Breast epithelium (tissue), 4 donors: ENCODE data around the gene MGAT4C. TPM values are rescaled to one million over a fixed set of nuclear protein-coding genes. Genes with fewer than 3 reads are reported as not detected.

ENCODE experiments used
- DNase-seq, 2 donors: peaks; one replicate each; pipeline ENCODE4 v3.0.0-alpha.2; 2019; ENCODE audit warnings: low spot score in 2 of 2
- H3K27ac ChIP-seq, 2 donors: fragments of 200-600 bp; sonication (generic) in 1 of 2; one replicate each; pipeline ENCODE4 v1.5.1; 2016 to 2019; ENCODE audit warnings: mild to moderate bottlenecking in 1 of 2
- H3K27me3 ChIP-seq, 2 donors: fragments of 200-600 bp; sonication (generic) in 1 of 2; one replicate each; pipeline versions ENCODE4 v1.5.1 to v1.6.0; 2017 to 2019; ENCODE audit warnings: control low read depth in 1 of 2, mild to moderate bottlenecking in 1 of 2
- H3K36me3 ChIP-seq: fragments of 200-600 bp; one replicate; pipeline ENCODE4 v1.5.1; 2019
- H3K4me1 ChIP-seq, 2 donors: fragments of 200-600 bp; sonication (generic); one replicate each; pipeline ENCODE4 v1.5.1; 2016 to 2019; ENCODE audit warnings: control low read depth in 1 of 2
- H3K4me3 ChIP-seq, 3 donors: fragments of 200-600 bp; sonication (generic); 1 replicate in 2 of 3; 2 replicates in 1 of 3; pipeline ENCODE4 v1.5.1; 2016 to 2019; ENCODE audit warnings: mild to moderate bottlenecking in 3 of 3, moderate library complexity in 2 of 3
- H3K9me3 ChIP-seq, 2 donors: fragments of 200-600 bp; sonication (generic) in 1 of 2; one replicate each; pipeline ENCODE4 v1.5.1; 2016 to 2019; ENCODE audit warnings: control low read depth in 1 of 2
- POLR2A ChIP-seq: fragments of 450-650 bp; IDR thresholded peaks from one replicate; pipeline ENCODE4 v1.6.1; 2016; ENCODE audit warnings: antibody characterized with exemption, mild to moderate bottlenecking, moderate library complexity
- POLR2AphosphoS5 ChIP-seq, 3 donors: sonication (generic); formaldehyde crosslinking; IDR thresholded peaks; one replicate each; pipeline ENCODE4 v1.6.1; 2017; ENCODE audit warnings: antibody characterized with exemption in 3 of 3
- intact Hi-C: fragments of 100-400 bp; cut with DNase I; formaldehyde crosslinking; loops from one replicate; pipeline ENCODE4 v1.15.1; 2023; ENCODE audit warnings: low total_unique reads
- total RNA-seq, 3 donors: library from RNA; depleted of rRNA; stranded (reverse); fragments of >200 nt; gene quantifications; one replicate each; pipeline ENCODE4 v1.1.0, GENCODE V29; 2016
- TF ChIP-seq, protein P1 (sequence below), 3 donors: fragments of 450-650 bp; IDR thresholded peaks; one replicate each; pipeline ENCODE4 v1.5.1; 2016 to 2017; ENCODE audit warnings: antibody characterized with exemption in 3 of 3, mild to moderate bottlenecking in 3 of 3, moderate library complexity in 3 of 3

Gene MGAT4C
- total RNA-seq, 3 donors from 2014 or later = under 0.01 to 1.0 TPM; not detected in 1

DNA sequence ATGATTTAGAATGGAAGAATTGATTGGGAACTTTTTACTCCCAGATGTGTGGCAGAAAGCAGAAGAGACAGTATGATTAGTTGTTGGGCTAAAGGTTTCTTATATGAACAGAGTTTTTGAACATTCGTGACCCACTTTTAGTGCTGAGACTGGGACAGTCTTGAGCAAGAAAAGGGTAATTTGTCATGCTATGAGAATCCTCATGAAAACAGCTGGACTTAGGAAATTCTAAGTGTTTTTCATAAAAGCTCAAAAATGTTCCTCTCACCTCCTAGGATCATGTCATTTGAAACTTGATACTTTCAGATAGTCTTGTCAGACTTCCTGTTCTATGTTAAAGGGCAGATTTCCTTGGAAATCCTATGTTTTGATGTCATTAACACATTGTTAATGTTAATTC is 86.1 kb downstream of the MGAT4C start:
- no peak overlapping the region for H3K4me3 ChIP-seq
- intact Hi-C loops = no loop called here
- H3K36me3 ChIP-seq = no peaks in the 10 kb centered on the region
- H3K4me1 ChIP-seq = no peaks in the 10 kb centered on the region
- no peaks in the 10 kb centered on the region for H3K27me3 ChIP-seq
- TF ChIP-seq POLR2A (no peak), POLR2AphosphoS5 (IDR thresholded peaks at IDR 0.05) (no peak)
- TF ChIP-seq, protein P1, sequence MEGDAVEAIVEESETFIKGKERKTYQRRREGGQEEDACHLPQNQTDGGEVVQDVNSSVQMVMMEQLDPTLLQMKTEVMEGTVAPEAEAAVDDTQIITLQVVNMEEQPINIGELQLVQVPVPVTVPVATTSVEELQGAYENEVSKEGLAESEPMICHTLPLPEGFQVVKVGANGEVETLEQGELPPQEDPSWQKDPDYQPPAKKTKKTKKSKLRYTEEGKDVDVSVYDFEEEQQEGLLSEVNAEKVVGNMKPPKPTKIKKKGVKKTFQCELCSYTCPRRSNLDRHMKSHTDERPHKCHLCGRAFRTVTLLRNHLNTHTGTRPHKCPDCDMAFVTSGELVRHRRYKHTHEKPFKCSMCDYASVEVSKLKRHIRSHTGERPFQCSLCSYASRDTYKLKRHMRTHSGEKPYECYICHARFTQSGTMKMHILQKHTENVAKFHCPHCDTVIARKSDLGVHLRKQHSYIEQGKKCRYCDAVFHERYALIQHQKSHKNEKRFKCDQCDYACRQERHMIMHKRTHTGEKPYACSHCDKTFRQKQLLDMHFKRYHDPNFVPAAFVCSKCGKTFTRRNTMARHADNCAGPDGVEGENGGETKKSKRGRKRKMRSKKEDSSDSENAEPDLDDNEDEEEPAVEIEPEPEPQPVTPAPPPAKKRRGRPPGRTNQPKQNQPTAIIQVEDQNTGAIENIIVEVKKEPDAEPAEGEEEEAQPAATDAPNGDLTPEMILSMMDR (IDR thresholded peaks at IDR 0.05) = no peak
- H3K27ac ChIP-seq = no peak overlapping the region
- DNase-seq = no peak
- no peaks in the 10 kb centered on the region for H3K9me3 ChIP-seq

DNA sequence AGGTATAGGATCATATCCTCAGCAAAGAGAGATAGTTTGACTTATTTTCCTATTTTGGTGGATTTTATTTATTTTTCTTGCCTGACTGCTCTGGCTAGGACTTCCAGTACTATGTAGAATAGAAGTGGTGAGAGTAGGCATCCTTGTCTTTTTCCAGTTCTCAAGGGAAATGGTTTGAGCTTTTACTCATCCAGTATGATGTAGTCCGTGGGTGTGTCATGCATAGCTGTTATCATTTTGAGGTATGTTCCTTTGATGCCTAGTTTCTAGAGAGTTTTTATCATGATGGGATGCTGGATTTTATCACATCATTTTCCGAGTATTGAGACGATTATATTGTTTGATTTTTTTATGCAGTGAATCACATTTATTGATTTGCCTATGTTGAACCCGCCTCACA is 97.2 kb downstream of the MGAT4C start:
- H3K4me3 ChIP-seq = no peak overlapping the region
- intact Hi-C loops = no loop called here
- no peaks in the 10 kb centered on the region for H3K36me3 ChIP-seq
- H3K9me3 ChIP-seq = no peaks in the 10 kb centered on the region
- H3K27me3 ChIP-seq = no peaks in the 10 kb centered on the region
- no peaks in the 10 kb centered on the region for H3K4me1 ChIP-seq
- TF ChIP-seq POLR2A (no peak), POLR2AphosphoS5 (IDR thresholded peaks at IDR 0.05) (no peak)
- DNase-seq = no peak
- no peak overlapping the region for H3K27ac ChIP-seq

DNA sequence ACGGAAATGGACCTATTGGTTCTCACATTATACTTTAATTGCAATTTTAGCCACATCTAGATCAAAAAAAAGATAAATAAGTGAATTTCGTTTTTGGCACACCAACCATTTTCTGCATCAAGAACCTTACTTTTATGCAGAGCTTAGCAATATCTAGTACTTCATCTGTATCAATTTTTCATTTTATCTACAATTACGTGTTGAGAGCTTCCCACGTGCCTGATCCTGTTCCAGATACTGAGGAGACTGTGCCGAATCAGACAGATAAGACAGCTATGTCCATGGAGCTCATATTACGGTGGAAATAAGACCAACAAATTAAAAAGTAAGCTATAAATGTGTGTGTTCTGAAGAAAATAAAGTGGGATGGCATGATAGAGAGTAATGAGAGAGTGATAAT is 101.6 kb downstream of the MGAT4C start:
- TF ChIP-seq POLR2A = no peak
- TF ChIP-seq POLR2AphosphoS5 (IDR thresholded peaks at IDR 0.05) = no peak
- TF ChIP-seq, protein P1 (IDR thresholded peaks at IDR 0.05) = no peak
- no peaks in the 10 kb centered on the region for H3K9me3 ChIP-seq
- no peaks in the 10 kb centered on the region for H3K4me1 ChIP-seq
- no peak overlapping the region for H3K27ac ChIP-seq
- intact Hi-C loops = no loop called here
- H3K36me3 ChIP-seq = no peaks in the 10 kb centered on the region
- H3K4me3 ChIP-seq = no peak overlapping the region
- no peaks in the 10 kb centered on the region for H3K27me3 ChIP-seq
- no peak for DNase-seq

DNA sequence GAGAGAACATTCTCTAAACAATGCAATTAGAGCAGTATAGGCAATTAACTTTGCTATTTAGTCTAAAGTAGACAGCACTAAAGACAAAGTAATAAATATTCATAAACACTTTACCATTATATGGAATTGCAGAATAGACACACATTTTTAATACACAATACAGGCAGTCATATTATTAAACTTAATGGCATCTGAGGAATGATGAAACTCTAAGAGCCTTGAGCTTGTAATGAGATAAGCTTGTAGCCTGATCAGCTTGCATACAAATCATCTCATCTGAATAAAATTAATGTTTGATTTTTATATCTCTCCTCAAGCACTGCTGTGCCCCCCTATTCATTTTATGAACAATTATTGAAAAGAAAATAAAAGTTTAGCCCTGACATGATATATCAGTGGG is 107.6 kb downstream of the MGAT4C start:
- intact Hi-C loops = no loop called here
- no peak for DNase-seq
- Histone ChIP-seq H3K4me3 (no peak overlapping the region), H3K27me3 (no peaks in the 10 kb centered on the region), H3K4me1 (no peaks in the 10 kb centered on the region), H3K36me3 (no peaks in the 10 kb centered on the region), H3K9me3 (no peaks in the 10 kb centered on the region), H3K27ac (no peak overlapping the region)
- TF ChIP-seq POLR2A (no peak), POLR2AphosphoS5 (IDR thresholded peaks at IDR 0.05) (no peak)
- TF ChIP-seq, protein P1 (IDR thresholded peaks at IDR 0.05) = no peak

DNA sequence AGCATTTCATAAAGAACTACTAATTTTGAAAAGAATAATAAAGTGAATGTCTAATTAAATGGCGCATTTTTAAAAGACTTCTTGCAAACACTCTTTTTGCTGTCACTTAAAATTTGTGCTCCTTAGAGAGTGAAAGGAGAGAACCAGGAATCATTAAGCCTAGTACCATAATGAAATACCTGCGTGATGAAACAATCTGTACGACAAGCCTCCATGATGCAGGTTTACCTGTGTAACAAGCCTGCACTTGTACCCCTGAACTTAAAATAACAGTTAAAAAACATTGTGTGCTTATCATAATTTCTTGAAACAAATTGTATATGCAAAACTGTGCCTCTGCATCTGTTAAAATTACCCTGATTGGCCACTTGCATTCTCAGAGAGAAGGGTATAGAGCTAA is 108.1 kb downstream of the MGAT4C start:
- no peak for TF ChIP-seq POLR2AphosphoS5 (IDR thresholded peaks at IDR 0.05)
- TF ChIP-seq, protein P1 (IDR thresholded peaks at IDR 0.05) = no peak
- TF ChIP-seq POLR2A = no peak
- H3K36me3 ChIP-seq = no peaks in the 10 kb centered on the region
- DNase-seq = no peak
- H3K4me1 ChIP-seq = no peaks in the 10 kb centered on the region
- no peaks in the 10 kb centered on the region for H3K9me3 ChIP-seq
- intact Hi-C loops = no loop called here
- H3K27me3 ChIP-seq = no peaks in the 10 kb centered on the region
- H3K27ac ChIP-seq = no peak overlapping the region
- H3K4me3 ChIP-seq = no peak overlapping the region

DNA sequence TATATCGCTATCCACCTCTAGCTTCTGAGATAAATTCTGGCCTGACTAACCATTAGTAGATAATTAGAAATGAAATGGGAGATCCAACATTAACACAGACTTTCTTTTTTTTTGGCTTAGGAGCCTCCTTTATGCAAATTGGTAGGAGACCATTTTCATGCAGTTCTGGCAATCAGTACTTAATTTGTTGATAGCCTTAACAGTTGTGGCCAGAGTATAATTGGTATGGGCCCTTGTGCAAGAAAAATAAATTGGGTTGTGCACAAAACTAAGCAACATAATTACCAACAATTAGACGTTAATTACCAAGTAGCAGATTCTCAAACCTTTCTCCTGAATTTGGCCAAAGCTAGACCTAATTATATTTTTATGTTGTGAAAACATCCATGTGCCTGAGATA is 111.0 kb downstream of the MGAT4C start:
- Histone ChIP-seq H3K4me1 (no peaks in the 10 kb centered on the region), H3K27ac (no peak overlapping the region), H3K36me3 (no peaks in the 10 kb centered on the region), H3K27me3 (no peaks in the 10 kb centered on the region), H3K9me3 (no peaks in the 10 kb centered on the region), H3K4me3 (no peak overlapping the region)
- intact Hi-C loops = no loop called here
- no peak for DNase-seq
- TF ChIP-seq POLR2A (no peak), POLR2AphosphoS5 (IDR thresholded peaks at IDR 0.05) (no peak)
- TF ChIP-seq, protein P1 (IDR thresholded peaks at IDR 0.05) = no peak
